Measurements from ENCODE around the gene FBXL20. TPM values are rescaled to one million over a fixed set of nuclear protein-coding genes. Genes with fewer than 3 reads are reported as not detected.

FBXL20 gene
- total and polyA plus RNA-seq, 10 of the 15 experiments (the other 5 are each of a cell fraction or from before 2014, with no cell fraction given), result 1.2 to 8.3 (median 4.4) TPM

DNA sequence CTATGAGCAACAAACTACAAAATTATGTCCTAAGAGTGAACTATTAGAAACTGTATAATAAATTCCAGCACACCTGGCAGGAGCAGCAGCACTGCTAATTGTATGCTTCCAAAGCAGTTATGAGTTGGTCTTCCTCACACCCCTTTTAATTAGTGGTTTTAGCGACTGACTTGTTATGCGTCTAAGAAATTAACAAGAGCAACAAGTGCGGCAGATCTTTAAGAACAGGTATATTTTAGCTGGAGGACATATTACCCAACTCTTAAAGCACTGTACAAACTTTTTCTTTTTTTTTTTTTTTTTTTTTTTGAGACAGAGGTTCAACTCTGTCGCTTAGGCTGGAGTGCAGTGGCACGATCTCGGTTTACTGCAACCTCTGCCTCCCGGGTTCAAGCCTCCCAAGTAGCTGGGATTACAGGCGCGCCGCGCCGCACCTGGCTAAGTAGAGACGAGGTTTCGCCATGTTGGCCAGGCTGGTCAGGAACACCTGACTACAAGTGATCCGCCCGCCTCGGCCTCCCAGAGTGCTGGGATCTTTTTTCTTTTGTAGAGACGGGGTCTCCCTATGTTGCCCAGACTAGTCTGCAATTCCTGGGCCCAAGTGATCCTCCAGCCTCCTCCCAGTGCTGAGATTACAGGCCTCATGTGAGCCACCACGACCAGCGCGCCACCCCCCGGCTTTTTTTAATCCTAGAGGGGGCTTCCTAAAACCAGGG, 1.6 kb upstream of the FBXL20 start:
- H3K79me2 ChIP-seq (ENCODE audit: control insufficient read depth, insufficient read depth, low read length), result peaks cover 6% of the 10 kb centered on the region
- FAIRE-seq (no peak), DNase-seq (ENCODE audit: low read depth, low spot score) (no peak), ATAC-seq (no peak)
- H2AFZ ChIP-seq (ENCODE audit: control insufficient read depth, low read depth, low read length), result no peak overlapping the region
- H3K27me3 ChIP-seq (replicated peaks in 1 of 2; ENCODE audit: control insufficient read depth in 2 of 2, insufficient read depth in 2 of 2, low read length in 1 of 2), result no peaks in the 10 kb centered on the region
- POLR2A ChIA-PET, result interaction anchor here (1.1 kb wide), 1 partner anchor 48 kb away, joined by 4 read pairs; the partner anchor contains the start of gene MED1
- H3K9me3 ChIP-seq (replicated peaks; ENCODE audit: control insufficient read depth, insufficient read depth, low read length), result no peaks in the 10 kb centered on the region
- in situ Hi-C loops (cut with MboI) (no loop called here), intact Hi-C loops (cut with micrococcal nuclease; ENCODE audit: unreplicated experiment) (no loop called here)
- H3K4me1 ChIP-seq (ENCODE audit: control insufficient read depth, insufficient read depth, low read length), result no peaks in the 10 kb centered on the region; the same call in none of the 2 replicates
- WGBS (ENCODE audit: insufficient coverage, insufficient replicate concordance, low lambda C conversion rate, missing lambda C conversion rate), result 89% methylated on average over 19 of the region's 22 CpGs
- BruUV-seq (replicated peaks), result no TSS peak
- peaks cover under 1 to 12% of the 10 kb centered on the region in 2 experiments; a peak in 3 of 4 replicates for H3K36me3 ChIP-seq (ENCODE audit: control insufficient read depth in 2 of 2, insufficient read depth in 2 of 2, low read length in 1 of 2)
- no peak overlapping the region for H3K4me2 ChIP-seq (ENCODE audit: control insufficient read depth, insufficient read depth)
- no peaks in the 10 kb centered on the region for H4K20me1 ChIP-seq (ENCODE audit: control insufficient read depth, insufficient read depth)
- TF ChIP-seq KAT2A (conservative IDR thresholded peaks at IDR 0.05; ENCODE audit: control insufficient read depth, low read depth, low read length) (no peak), JUNB (IDR thresholded peaks at IDR 0.05) (no peak), E4F1 (IDR thresholded peaks at IDR 0.05; ENCODE audit: borderline replicate concordance, partially characterized antibody) (no peak), BCL11A (IDR thresholded peaks at IDR 0.05; ENCODE audit: low read depth, low read length) (no peak), GABPA (IDR thresholded peaks at IDR 0.05; ENCODE audit: low read depth) (no peak), STAT1 (conservative IDR thresholded peaks at IDR 0.05) (no peak), E2F8 (IDR thresholded peaks at IDR 0.05; ENCODE audit: low read depth, partially characterized antibody) (no peak), SMARCA5 (IDR thresholded peaks at IDR 0.05) (no peak), SP1 (IDR thresholded peaks at IDR 0.05; ENCODE audit: low read depth, low read length) (no peak), SRF (IDR thresholded peaks at IDR 0.05; ENCODE audit: low read depth in 2 of 2, low read length in 2 of 2) (no peak), PAX8 (IDR thresholded peaks at IDR 0.05) (no peak), MYC (IDR thresholded peaks at IDR 0.05; ENCODE audit: insufficient read depth, insufficient read length, insufficient replicate concordance, low read length, severe bottlenecking) (no peak), PAX5 (IDR thresholded peaks at IDR 0.05; ENCODE audit: borderline replicate concordance, low read depth, low read length) (no peak), BHLHE40 (IDR thresholded peaks at IDR 0.05; ENCODE audit: borderline replicate concordance in 1 of 2, low read depth in 2 of 2, low read length in 1 of 2) (no peak), EP300 (IDR thresholded peaks at IDR 0.05; ENCODE audit: borderline replicate concordance in 1 of 2, control insufficient read depth in 1 of 2, low read depth in 2 of 2, low read length in 2 of 2) (no peak)
- TF ChIP-seq, protein P1, sequence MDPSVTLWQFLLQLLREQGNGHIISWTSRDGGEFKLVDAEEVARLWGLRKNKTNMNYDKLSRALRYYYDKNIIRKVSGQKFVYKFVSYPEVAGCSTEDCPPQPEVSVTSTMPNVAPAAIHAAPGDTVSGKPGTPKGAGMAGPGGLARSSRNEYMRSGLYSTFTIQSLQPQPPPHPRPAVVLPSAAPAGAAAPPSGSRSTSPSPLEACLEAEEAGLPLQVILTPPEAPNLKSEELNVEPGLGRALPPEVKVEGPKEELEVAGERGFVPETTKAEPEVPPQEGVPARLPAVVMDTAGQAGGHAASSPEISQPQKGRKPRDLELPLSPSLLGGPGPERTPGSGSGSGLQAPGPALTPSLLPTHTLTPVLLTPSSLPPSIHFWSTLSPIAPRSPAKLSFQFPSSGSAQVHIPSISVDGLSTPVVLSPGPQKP (IDR thresholded peaks at IDR 0.05; ENCODE audit: low read depth, low read length), result no peak
- H3K27ac ChIP-seq (ENCODE audit: control insufficient read depth, insufficient read depth), result no peak overlapping the region
- RAD21 ChIA-PET (ENCODE audit: unreplicated experiment), result no interaction called here
- no peak overlapping the region for H3K9ac ChIP-seq (ENCODE audit: control insufficient read depth, insufficient read depth, low read length)
- no peak overlapping the region for H3K4me3 ChIP-seq
- SMC1A ChIA-PET (ENCODE audit: uncharacterized antibody, unreplicated experiment), result no interaction called here
- CTCF ChIA-PET, result interaction anchor here (1.3 kb wide), 1 partner anchor 145 kb away, joined by 4 read pairs; no protein-coding TSS in a partner anchor

Measured in GM12878 (cell line).